Skin of body (tissue), 2 donors: ENCODE data around the gene LRRC57. TPM values are rescaled to one million over a fixed set of nuclear protein-coding genes. Genes with fewer than 3 reads are reported as not detected.

Experiments
- DNase-seq: peaks from one replicate; lab custom pipeline; 2025; lab: John Stamatoyannopoulos, UW
- total RNA-seq: library from RNA; depleted of rRNA; stranded (reverse); fragments of >200 nt; gene quantifications from one replicate; pipeline ENCODE4 v1.2.3, GENCODE V29; 2014

LRRC57 gene
- total RNA-seq, 1 donor from 2014 or later = 17.4 TPM

- DNase-seq = no peak
Observed at GRCh38 chr15:42549741-42550392, 1.3 kb upstream of the LRRC57 start.

DNA sequence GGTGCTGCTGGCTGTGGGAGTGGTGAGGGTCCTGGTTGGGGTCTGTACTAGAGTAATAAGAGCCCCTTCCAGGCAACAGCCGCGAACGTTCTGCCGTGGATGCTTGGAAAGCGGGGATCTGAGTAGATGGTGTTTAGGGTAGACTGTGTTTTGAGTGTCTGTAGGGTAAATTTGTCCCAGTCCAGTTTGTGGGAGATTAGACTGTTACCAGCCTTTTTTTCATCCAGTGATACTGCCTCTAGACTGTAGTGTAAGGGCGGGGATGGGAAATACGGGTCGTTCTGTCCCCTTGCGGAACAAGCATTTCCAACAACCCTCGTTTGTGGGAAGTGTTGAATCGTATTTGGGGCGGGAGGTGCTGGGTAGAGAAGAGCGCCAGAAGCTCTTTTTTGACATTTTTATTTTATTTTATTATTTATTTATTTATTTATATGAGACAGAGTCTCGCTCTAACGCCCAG lies 469 bp upstream of the LRRC57 start:
- DNase-seq = peak; percentile 39

GRCh38 chr15:42547918-42548248 lies 710 bp downstream of the LRRC57 start:
- no peak for DNase-seq

- no peak for DNase-seq
Observed at GRCh38 chr15:42544853-42545629, 3.6 kb downstream of the LRRC57 start.

DNA sequence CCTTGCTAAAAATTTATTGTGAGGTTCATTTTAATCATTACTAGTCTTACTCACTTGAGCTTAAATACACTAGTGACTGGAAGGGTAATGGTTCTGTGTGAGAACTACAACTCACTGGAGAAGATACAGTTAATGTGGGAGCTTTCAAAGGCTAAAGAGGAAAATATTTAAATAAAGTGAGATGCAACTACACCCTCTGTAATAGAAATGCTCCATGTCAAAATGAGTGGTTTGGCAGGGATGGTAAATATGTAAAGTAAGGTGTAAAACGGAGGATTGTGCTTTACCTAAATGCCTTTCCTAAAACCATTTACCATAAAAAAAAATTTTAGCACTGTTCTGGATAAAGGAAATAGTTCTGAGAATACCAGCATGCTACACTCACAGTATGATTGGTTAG lies 15.3 kb downstream of the LRRC57 start:
- no peak for DNase-seq

DNA sequence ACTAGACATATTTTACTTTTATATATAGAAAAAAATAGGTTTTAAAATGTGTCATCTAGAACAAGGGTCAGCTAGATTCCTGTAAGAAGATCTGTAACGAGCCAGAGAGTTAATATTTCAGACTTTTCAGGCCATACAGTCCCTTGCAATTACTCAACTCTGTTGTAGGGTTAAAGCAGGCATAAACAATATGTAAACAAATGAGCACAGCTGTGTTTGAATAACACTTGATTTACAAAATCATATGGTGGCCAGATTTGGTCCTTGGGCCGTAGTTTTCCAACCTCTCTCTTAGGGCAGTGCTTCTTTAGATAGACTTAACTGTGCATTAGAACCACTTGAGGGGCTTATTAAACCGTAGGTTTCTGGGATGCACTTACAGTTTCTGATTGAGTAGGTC lies 19.6 kb downstream of the LRRC57 start:
- no peak for DNase-seq

GRCh38 chr15:42523331-42523730 lies 25.3 kb downstream of the LRRC57 start:
- no peak for DNase-seq

- no peak for DNase-seq
Observed at GRCh38 chr15:42511007-42511391, 37.6 kb downstream of the LRRC57 start.

- DNase-seq = no peak
Observed at GRCh38 chr15:42510258-42511006, 38.2 kb downstream of the LRRC57 start.

GRCh38 chr15:42508263-42508690 lies 40.3 kb downstream of the LRRC57 start:
- no peak for DNase-seq

DNA sequence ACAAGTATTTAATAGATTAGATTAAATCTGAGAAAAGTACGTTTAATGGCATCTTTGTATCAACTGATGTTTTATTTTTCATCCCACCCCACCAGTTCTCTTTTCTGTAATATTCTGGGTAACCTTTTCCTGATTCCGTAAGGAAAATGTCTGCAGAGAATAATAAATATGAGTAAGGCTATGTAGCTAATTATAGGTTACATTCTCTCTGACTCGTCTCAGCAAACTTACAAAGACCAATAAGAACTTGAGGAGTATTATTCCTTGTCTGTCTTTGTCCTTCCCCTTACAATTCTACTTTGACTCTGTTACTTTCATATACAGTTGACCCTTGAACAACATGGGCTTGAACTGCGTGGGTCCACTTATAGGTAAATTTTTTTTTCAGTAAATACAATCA lies 41.1 kb downstream of the LRRC57 start:
- no peak for DNase-seq

GRCh38 chr15:42504631-42505030 lies 44.0 kb downstream of the LRRC57 start:
- DNase-seq = no peak

DNA sequence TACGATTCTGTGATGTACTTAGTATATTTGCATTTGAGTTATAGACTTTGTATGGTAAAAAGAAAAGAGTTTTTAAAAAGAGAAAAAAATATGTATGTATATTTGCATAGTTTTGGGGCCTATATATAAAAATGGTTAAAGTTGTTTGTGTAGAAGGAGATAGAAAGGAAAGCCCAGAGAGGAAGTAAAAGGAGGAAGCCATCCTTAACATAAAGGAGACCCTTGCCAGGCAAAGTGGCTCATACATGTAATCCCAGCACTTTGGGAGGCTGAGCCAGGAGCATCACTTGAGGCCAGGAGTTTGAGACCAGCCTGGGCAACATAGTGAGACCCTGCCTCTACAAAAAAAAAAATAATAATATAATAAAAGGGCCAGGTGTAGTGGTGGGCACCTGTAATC lies 44.8 kb downstream of the LRRC57 start:
- no peak for DNase-seq

DNA sequence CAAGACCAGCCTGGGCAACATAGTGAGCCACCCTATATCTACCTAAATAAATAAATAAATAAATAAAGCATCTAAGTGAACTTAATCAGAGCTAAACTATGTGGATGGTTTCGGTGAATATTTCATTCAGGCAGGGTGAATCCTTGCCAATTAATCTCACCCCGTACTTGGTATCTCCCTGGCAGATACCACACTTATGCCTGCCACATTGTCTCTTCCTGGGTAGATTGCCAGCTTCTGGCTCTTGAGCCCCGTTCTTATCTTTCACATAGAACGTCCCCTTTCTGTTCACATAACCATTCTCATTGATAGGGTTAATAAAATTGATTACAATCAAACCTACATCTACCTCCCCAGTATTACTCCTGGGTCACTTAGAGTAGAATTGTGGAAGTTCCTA lies 46.1 kb downstream of the LRRC57 start:
- DNase-seq = no peak

DNA sequence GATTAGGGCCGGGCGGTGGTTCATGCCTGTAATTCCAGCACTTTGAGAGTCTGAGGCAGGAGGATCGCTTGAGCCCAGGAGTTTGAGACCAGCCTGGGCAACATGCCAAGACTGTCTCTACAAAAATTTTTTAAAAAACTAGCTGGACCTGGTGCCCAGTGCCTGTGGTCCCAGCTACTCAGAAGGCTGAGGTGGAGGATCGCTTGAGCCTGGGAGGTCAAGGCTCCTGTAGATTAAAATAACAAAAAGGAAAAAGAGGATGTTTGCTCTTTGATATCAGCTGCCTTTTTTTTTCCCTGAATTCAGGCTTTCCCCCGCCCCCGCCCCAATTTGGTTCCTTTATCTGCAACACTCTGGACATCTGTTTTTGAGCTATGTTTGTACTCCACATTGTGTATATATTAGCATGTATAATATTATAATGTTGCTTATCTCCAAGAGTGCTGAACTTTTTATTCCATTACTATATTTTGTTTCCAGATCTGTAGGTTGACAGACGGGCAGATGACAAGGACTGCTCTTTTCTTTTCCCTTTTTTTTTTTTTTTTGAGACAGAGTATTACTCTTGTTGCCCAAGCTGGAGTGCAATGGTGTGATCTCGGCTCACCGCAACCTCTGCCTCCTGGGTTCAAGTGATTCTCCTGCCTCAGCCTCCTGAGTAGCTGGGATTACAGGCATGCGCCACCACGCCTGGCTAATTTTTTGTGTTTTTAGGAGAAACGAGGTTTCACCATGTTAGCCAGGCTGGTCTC lies 48.6 kb downstream of the LRRC57 start:
- no peak for DNase-seq

DNA sequence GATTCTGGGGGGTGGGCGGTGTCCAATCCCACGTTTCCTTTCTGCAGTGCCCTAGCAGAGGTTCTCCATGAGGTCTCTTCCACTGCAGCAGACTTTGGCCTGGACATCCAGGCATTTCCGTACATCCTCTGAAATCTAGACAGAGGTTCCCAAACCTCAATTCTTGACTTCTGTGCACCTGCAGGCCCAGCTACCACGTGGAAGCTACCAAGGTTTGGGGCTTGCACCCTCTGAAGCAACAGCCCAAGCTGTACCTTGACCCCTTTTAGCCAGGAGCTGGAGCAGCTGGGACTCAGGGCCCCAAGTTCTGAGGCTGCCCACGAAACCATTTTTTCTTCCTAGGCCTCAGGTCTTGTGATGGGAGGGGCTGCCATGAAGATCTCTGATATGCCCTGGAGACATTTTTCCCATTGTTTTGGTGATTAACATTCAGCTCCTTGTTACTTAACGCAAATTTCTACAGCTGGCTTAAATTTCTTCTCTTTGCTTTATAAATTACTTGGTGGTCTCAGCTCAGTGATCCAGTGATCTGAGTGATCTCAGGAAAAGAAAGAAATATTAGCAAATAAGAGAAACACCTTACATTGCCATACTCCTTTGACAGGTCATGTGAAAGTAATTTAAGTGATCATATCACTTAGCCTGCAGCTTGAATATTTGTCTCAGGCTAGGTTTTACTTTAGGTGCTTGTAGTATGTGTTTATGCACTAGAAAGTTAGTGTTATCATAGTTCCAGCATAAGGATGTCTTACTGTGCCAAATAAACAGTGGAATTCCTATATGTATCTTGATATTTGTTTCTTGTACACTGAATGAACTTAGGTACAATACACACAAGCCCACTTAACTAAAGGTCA lies 50.2 kb downstream of the LRRC57 start:
- DNase-seq = no peak

DNA sequence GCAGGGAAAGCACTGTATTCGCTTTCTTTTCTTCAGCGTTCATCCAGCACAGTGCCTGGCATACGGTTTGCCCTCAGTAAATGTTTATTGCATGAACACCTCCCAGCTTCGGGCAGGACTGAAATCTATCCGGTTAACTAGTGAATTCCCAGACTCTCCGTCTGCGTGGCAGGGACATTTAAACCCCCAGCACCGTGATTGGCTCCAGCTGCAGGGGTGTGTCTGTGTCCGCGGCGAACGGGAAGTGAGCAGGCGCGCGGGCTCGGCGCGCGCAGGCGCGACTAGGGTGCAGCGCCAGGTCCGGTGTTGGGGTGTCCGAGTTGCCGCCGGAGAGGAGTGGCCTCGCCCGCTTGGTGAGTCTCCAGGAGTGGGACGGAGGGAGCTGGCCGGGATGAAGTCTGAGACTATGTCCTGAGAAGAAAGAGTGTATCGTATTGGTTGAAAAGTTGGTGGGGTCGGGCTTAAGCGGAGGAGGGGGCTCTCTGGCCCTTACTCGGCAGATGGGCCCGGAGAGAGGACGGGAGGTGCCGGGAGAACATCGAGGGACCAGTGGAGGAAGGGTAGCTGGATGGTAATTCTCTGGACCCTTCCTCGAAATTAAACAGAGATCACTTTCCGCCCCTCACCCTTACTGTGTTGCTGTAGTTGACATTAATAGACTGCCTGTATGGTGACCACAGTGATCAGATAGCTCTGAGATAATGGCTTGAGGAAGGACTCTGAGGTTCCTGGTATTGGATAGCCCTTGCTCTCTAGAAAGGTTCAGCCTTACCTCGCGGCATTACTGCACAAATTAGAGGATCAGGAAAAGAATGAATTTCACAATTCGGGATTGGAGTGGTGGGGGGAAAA lies 53.0 kb downstream of the LRRC57 start, which contains the start of gene SNAP23:
SNAP23 (plus strand) TSS at position 274 of the 852 bp plus-strand sequence. CDS start 16,213 bp downstream, outside the sequence.
- DNase-seq = peak; percentile 96

DNA sequence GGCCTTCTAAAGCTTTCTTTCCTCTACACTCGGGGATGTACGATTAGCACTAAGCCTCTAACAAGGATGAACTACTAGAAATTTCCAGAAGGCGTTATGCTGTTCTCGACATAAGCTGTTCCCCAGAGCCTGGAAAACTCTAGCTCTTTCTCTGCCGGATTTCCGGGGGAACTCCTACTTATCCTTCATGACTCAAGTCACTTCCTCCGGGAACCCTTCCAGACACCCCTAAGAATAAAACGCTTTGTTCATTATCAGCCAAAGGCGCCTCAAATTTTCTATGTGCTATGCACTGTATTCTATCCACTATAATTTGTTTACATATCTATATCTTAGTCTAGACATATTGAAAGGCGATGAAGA lies 53.6 kb downstream of the LRRC57 start:
- DNase-seq = peak; percentile 75

DNA sequence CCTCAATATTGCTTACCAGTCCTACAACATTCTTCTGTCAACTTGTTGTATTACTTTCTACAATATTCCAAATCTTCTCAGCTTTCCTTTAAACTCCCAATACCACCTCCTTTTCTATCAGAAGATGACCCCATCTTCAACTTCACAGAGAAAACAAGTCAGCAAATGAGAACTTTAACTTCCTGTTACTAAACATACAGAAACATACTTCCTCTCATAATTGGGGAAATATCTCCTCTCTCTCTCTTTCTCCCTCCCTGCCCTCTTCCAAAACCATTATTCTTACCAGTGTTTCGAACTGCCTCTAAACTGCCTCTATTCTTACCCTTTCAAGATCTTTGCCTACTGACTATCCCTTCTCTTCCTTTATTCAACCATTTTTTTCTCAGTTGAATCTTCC lies 54.9 kb downstream of the LRRC57 start:
- DNase-seq = no peak
